NK-92 (cell line): Measurements from ENCODE around the gene DMXL1.

ENCODE experiments used
- DNase-seq: peaks from one replicate; lab custom pipeline; 2025; ENCODE audit not compliant: unreplicated experiment; lab: John Stamatoyannopoulos, UW

DMXL1 gene

DNA sequence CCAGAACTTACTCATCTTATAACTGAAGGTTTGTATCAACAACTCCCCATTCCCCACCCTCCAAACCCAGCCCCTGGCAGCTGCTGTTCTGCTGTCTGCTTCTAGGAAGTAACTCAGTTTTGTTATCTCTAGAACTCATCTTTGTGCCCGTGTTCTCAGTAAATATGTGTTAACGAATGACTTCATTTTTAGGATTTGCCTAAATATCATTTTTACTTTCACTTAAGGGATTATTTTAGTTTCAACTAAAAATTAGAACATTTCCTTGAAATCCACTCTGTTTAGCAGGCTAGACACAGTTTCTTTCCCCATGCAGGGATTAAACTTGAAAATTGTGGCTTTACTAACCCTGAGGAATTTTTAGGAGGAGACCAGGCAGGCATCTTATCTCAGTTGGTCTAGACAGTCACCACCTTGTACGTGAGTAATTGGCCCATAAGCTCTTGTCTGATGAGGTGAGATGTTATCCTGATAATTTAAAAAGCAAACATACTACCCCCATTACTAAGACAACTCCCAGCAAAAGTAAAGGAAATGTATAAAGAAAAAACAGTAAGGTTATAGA lies 216.7 kb downstream of the DMXL1 start:
- DNase-seq: no peak

DNA sequence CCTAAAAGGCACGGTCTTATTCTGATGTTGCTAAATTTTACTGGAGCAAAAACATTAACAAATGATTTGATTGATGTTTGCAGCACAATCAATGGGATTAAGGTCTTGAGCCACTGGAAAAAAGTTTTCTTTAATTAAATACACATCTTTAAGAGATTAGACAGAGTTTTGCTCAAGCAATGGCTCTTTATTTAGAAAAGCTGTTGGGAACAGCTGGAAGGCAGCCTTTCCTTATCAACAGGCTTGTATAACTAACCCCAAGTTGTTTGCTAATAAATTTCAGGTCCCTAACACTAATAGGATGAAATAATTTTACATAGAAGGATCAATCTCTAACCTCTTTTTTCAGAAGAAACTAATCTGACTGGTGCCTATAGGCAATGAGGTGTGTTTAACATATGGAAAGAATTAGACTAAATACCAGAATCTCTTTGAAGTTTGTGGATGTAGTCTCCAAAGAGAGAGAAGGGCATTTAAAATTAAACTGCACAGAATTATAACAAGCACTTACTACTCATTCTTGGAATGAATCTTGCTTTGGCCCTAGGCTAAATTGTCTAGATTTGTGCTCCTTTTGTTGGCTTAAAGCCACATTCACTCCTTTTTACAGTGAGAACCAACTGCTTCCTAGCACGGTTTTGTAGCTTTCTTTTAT lies 217.6 kb downstream of the DMXL1 start:
- DNase-seq: no peak

DNA sequence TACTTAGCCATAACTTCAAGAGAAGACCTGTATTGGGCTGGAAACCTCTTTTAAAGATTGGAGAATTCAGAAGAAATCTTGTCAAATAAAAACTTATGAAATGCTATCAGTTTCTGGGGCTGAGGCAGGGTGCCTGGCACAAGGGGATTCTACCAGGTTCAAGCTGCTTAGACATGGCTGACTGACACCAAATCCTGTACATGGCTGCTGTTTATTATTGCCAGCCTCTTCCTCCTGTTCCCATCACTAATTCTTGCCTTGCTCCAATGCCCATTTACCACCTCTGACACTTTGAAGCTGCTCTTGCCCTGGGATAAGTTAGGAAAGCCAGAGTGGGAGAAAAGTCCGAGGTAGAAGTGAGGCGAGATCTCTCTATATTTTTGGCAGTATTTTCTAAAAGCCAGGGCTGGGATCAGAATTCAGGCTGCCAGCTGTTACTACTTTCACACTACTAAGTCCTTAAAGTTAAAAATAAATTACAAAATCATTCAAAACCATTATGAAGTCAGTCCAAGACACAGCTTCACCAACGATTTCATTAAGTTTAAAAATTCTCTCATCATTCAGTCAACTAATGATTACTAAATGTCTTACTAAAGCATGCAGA lies 218.7 kb downstream of the DMXL1 start:
- no peak for DNase-seq

DNA sequence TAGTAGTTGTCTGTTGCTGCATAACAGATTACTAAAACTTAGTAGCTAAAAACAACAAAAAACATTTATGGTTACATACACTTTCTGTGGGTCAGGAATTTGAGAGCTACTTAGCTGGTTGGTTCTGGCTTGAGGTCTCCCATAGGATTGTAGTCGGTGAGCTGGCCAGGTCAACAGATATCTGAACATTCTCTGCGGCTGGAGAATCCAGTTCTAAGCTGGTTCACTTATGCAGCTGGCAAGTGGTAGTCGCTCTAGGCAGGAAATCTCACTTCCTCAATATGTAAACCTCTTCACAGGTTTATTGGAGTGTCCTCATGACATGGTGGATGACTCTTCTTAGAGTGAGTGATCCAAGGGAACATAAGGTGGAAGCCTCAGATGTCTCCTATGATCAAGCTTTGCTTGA lies 219.3 kb downstream of the DMXL1 start:
- no peak for DNase-seq

DNA sequence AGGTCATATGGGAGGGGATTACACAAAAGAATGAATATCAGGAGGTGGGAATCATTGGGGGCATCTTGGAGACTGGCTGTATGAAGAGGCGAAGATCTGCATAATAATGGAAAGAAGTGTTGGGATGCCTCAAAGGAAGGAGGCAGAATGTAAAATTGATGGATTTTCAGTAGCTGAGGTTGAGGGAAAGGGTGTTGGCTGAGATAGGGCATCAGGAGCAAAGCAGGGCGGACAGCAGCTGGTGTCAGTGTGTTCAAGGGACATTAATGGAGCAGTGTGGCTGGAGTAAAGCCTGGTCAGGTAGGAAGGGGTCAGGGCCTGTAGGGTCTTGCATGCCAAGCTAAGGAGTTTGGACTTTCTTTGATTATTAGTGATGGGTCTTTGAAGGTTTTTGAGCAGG lies 219.7 kb downstream of the DMXL1 start:
- DNase-seq: no peak

DNA sequence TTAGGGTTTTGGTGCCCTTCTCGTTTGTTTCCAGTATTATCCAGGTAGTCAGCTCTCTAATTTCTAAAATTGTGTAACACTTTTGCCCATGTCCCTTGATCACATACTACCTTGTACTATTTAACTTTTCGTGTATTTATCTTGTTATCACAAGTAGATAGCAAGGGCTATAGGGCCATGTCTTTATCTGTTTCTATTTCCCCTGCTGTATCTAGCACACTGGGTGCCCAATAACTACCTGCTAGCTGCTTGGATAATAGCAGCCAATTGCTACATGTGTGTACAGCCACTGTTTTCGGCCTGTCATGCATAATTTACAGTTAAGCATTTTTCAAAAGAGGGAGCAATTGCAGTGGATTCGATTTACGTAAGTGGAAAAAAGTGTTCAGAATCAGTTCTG lies 220.2 kb downstream of the DMXL1 start:
- DNase-seq: no peak

DNA sequence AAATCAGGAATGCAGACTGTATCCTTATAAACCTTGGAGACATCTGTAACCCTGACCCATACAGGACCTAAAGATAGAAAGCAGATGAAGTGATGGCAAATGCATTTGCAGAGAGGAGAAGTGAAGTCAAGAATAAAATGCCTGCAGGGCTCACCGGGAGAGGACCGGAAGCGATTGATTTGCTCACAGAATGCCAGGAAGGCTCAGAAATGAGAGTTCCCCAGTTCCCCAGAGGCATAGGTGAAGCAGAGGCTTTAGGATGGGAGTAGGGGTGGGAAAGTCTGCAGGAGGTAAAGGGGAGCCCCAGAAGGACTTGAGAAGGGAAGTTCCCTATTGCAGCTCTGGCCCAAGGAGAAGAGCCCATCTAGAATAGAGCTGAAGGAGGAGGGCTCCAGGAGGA lies 221.0 kb downstream of the DMXL1 start:
- no peak for DNase-seq

DNA sequence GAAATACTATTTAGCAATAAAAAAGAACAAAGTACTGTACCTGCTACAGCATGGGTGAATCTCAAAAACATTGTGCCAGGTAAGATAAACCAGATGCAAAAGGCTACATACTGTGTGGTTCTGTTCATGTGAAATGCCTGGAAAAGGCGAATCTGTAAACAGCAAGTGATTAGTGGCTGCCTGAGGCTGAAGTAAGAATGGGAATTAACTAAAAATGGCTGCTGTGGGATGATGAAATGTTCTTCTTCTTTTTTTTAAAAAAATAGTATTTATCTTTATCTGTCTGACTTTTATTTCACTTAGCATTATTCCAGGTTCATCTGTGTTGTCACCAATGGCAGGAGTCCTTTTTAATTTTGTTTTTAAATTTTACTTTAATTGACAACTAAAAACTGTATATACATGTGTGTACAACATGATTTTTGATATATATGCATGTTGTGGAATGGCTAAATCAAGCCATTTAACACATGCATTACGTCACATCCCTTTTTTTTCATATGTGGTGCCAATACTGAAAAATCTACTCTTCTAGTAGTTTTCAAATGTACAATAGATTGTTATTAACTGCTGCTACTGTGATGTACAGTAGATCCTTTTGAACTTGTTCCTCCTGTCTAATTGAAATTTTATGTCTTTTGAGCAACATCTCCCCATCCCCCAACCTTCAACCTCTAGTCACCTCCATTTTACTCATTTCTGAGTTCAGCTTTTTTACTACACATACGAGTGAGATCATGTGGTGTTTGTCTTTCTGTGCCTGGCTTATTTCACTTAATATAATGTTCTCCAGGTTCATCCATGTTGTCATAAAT lies 222.0 kb downstream of the DMXL1 start:
- DNase-seq: no peak

DNA sequence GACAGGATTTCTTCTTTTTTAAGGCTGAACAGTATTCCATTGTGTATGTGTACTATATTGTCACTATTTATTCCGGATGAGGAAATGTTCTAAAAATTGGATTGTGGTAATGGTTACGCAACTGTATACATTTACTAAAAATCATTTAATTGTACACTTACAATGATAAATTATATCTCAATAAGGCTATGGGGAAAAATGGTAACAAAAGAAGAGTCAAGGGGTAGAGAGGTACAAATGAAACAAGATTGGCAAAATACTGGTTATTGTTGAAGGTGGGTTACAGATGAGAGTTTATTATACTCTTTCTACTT lies 222.6 kb downstream of the DMXL1 start:
- DNase-seq: no peak
